ENCODE measurements around the gene CHRNB1.

The CHRNB1 gene, protein sequence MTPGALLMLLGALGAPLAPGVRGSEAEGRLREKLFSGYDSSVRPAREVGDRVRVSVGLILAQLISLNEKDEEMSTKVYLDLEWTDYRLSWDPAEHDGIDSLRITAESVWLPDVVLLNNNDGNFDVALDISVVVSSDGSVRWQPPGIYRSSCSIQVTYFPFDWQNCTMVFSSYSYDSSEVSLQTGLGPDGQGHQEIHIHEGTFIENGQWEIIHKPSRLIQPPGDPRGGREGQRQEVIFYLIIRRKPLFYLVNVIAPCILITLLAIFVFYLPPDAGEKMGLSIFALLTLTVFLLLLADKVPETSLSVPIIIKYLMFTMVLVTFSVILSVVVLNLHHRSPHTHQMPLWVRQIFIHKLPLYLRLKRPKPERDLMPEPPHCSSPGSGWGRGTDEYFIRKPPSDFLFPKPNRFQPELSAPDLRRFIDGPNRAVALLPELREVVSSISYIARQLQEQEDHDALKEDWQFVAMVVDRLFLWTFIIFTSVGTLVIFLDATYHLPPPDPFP

DNA sequence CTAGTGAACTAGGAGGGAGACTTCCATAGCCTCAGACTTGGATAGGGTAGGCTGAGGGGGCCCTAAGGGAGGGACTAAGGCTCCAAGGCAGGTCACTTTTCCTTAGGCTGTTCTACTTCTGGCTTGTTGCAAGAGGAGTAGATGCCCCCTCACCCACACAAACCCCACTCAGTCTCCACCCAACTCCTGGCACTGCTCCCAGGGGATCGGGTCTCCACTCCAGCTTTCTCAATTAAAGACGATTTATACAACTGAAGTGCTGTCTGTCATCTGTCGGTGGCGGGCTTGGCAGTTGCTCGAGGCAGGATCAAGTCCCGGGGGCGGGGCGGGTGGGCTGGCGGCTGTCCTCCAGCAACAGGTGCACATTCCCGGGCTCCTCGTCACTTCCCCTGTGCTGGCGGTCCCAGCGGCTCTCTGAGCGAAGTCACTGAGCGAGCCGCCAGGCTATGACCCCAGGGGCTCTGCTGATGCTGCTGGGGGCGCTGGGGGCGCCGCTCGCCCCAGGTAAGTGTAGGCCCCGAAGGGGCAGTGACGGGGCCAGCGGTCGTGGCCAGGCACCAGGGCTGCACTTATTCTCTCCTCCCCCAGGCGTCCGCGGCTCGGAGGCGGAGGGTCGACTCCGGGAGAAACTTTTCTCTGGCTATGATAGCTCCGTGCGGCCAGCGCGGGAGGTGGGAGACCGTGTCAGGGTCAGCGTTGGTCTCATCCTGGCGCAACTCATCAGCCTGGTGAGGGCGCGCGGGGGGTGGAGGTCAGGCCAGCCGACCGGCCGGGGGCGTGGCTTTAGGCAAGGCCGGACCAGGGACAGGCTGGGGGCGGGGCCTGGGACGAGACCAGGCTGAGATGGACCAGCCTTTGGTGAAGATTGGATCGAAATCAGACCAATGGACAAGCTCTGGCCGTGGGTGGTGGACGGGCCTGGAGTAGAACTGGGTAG, at the start of gene CHRNB1:
Gene CHRNB1, plus strand, starts transcription at position 380 of the 937 bp plus-strand sequence. Its CDS starts 67 bp downstream, at position 447.
- peak; percentile 31 for DNase-seq (ENCODE audit: low read depth)

DNA sequence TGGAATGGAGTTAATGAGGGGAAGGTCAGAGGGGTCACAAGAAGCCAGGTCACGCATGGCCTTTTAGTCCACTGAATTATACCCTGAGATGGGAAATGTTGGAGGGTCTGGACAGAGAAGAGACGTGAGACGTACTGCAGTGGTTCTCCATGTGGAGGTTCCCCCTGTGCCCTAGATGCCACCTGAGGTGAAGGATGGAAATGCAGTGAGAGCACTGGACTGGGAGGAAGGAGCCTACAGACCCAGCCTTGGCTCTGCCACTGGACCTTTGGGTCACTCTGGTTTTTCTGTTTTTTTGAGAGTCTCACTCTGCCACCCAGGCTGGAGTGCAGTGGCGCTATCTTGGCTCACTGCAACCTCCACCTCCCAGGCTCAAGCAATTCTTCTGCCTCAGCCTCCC, 48.7 kb upstream of the CHRNB1 start:
- no peak for DNase-seq (ENCODE audit: low read depth)

DNA sequence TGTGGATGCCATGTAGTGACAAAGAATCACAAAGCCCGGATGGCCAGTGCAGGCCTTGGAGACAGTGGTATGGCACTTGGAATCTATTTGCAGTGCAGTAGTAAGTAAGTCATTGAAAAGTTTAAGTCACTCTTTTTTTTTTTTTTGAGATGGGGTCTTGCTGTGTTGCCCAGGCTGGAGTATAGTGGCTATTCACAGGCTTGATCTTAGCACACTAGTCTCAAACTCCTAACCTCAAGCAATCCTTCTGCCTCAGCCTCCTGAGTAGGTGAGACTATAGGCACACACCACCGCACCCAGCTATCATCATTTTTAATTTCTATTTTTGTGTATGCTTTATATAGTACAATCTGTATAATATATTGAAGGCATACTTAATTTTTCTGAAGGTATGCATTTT, 46.2 kb upstream of the CHRNB1 start:
- no peak for DNase-seq (ENCODE audit: low read depth)

DNA sequence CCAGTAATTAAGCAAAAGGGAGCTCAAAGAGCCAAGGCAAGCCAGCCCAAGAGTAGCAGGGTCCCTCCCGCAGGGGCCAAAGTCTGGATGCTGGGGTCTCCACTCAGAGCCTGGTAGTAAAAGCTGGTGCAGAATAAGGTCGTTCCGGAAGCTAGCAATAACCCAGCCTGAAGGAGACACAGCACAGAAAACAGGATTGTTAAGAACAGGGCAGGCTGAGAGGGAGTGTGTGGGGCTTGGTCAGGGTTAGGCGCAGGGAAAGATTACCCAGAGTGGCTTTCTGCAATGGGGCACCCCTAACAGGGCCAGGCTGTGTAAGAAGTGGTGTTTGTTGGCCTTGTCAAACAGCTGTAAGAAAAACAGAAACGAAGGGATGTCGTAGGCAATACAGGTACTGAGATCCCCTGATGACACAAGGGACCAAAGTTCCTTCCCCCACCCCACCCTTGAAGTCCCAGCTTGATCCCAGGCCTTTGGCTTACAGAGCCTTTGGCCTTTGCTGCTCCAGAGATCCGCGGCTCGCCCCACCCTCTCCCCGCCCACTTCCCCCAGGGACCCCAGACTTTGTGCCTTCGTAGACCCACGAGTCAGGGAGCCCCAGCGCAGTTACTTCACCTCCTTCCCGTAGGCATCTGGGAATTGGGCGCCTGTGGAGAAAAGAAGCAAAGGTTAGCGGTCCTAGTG, 41.7 kb upstream of the CHRNB1 start:
- DNase-seq (ENCODE audit: low read depth) = no peak

DNA sequence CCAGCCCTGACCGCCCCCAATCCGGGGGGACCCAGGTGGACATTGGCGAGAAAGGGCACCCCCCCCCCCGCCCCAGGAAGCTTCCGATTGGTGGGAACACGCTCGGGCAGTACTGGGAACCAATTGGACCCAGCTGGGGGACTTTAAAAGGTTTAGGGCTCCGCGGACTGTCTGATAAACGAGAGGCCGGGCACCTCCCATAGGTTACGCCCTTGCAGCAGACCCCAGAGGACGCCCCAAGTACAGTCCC, 41.2 kb upstream of the CHRNB1 start:
- no peak for DNase-seq (ENCODE audit: low read depth)

DNA sequence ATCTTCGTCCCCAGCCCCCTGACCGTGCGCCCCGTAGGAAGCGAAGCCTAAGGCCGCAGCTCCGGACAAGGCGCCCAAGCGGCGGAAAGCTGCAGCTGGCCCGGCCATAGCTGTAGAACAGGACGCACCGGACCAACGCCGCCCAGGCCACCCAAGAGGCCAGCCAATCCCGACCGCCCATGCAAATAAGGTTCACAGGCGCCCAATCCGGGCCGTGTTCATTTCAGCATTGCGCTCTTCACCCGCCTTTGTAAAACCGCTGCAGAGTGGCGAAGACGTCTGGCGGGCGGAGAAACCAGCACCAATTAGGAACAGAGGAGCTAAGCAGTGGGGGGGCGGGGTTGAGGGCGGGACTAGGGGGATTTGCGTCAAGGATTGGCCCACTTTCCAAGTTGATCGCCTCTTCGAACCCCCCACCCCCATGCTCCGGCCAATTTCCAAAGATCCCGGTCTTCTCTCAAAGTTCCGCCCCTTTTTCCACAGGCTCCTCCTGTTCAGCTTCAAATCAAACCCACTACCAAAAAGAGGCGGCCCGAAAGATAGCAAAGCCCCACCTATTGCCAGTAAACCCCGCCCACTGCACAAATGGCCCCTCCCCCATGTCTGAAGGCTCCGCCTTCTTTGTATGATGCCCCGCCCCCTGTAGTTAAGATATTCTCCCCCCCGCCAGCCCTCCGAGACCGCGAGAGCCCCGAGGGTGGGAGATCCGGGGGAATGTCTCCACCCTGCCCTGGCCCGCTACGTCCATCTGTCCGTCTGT, 40.7 kb upstream of the CHRNB1 start, which contains the start of gene TMEM256:
Gene TMEM256, minus strand, starts transcription at position 121 of the 760 bp plus-strand sequence. Its CDS starts 13 bp downstream, at position 108.
- peak; percentile 99 for DNase-seq (ENCODE audit: low read depth)

DNA sequence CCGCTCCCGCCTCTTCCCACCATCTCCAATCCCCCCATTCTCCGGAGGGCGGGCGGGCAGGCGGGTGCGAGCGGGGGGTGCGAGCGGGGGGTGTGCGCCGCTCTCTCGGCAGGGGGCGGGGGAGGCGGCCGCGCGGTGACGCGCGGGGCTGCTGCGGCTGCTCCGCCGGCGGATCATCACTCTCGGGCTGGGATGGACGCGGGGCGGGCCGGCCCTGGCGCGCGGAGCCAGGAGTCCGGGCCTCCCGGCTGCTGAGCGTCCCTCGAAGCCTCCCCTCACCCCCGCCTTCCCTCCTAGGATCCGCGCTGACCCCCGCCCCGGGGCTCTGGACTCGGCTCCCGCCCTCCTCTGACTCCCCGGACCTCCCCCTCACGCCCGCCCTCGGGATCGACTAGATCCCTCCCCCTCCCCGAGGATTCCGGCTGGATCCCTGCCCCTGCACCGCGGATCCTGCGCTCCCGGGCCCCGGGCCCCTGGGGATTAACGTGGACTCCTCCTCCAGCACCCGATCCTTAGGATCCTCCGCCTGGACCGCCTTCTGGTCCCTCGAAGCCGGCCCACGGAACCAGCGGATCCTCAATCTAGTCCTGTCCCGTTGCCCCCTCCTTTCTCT, 40.0 kb upstream of the CHRNB1 start:
- DNase-seq (ENCODE audit: low read depth) = peak; percentile 25

DNA sequence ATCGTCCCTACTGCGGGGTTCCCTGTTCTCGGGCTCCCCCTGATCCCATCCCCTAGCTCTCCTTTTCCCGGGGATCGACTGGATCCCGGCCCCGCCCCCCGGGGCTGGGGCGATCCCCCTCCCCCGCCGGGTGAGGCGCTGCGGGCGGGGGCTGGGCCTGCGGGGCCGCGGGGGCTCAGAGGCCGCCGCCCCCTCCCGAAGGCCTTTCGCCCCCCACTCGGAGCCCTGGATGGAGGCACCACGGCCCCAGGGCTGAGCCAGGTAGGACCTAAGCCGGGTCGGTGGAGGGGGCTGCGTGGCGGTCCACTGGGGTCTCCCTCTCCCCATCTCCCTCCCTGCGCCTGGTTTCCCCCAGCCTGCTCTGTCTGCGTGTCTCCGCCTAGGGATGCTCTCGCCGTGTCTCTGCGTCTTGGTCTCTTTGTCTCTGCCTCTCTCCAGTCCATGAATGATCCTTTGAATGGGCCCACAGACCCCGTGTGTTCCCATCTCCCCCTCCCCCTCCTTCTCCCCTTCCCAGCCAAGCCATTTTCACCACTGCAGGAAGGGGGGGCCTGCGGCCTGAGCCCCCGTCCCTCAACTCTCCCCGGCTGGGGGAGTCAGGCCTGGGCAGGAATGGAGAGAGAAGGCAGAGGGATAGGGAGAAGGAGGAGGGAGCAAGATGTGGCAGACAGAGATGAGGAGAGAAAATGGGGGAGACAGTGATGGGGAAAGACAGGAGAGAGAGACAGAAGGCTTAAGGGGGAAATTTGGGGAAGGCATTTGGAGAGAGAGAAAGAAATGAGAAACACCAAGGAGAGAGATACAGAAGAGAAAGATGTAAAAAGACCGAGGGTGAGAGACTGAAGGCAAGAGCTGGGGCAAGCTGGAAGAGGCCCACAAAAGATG, 39.3 kb upstream of the CHRNB1 start:
- DNase-seq (ENCODE audit: low read depth) = no peak

DNA sequence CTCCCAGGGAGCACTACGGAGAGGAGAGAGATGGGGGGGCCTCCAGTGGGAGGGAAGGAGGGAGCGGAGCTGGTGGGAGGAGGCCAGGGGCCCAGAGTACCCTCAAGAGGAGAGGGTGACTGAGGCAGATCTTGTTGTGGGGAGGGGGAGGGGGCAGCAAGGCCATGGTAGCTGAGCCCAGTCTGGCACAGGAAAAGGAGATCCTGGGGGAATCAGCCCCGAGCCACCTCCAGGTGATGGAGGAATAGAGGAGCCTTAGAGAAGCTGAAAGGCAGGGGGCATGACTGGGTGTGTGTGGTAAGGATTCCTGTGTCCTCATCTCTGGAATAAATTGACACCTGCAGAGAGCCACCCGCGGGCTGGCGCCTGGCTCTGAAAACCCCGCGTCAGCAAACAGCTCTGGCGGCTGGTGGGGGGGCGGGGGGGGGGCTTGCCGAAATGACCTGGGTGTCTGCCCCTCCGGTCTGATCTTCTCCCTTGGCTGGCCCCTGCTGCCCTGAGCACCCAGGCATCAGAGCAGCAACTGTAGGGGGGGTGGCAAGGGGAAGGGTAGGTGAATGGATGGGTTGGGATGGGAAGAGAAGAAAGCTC, 38.5 kb upstream of the CHRNB1 start:
- no peak for DNase-seq (ENCODE audit: low read depth)

DNA sequence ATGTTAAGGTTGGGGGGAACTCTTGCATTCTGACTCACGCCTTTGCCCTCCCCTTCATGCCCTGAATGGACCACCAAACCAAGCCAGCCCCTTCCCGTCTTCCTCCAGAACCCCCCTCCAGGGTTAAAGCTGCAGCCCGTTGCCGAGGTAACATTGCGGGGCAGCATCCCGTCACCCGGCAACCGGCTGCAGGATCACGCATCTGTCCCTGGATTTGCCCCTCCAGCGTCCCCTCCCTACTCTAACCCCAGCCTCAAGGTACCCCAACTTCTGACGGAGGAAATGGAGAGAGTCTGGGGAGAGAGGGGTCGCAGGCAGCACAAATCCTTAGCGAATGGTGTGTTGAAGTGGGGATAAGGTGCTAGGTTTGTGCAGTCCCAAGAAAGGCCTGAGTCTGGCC, 37.8 kb upstream of the CHRNB1 start:
- DNase-seq (ENCODE audit: low read depth) = no peak

DNA sequence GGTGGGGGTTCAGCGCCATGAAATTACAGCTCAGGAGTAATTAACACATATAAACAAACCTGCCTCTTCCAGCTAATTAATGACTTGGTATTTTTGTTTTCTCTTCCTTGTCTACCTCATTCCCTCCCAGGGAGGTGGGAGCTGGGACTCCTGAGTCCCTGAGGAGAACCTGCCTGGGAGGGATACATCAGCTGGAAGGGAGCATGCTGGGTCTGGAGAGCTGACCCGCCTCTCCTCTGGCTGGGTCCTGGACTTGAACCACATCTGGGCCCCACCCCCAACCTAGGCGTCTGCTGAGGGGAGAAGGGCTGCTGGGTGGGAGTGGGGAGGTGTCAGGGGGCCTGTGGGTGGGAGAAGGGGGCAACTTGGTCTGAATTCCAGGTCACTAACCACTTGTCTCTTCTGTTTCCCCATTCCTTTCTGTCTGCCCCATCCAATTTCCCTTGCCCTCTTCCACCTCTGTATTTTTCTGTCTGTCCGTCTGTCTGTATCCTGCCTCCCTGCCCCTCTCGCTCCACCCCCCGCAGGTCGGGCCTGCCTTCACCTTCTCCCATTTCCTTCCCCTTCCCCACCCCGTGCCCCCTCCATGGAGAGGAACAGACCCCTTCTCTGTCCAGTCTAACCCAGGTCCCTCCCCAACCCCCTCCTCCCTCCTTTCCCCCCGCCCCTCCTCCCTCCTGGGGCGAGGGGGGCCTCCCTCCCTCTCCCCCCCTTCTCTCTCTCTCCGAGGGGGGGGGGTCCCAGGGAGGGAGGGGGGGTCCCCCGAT, 37.2 kb upstream of the CHRNB1 start, which contains the start of gene NLGN2:
Gene NLGN2, plus strand, starts transcription at position 361 of the 767 bp plus-strand sequence. CDS start 411 bp downstream, outside the sequence.
- no peak for DNase-seq (ENCODE audit: low read depth)

DNA sequence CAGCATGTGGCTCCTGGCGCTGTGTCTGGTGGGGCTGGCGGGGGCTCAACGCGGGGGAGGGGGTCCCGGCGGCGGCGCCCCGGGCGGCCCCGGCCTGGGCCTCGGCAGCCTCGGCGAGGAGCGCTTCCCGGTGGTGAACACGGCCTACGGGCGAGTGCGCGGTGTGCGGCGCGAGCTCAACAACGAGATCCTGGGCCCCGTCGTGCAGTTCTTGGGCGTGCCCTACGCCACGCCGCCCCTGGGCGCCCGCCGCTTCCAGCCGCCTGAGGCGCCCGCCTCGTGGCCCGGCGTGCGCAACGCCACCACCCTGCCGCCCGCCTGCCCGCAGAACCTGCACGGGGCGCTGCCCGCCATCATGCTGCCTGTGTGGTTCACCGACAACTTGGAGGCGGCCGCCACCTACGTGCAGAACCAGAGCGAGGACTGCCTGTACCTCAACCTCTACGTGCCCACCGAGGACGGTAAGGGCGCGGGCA, 36.6 kb upstream of the CHRNB1 start:
- no peak for DNase-seq (ENCODE audit: low read depth)

DNA sequence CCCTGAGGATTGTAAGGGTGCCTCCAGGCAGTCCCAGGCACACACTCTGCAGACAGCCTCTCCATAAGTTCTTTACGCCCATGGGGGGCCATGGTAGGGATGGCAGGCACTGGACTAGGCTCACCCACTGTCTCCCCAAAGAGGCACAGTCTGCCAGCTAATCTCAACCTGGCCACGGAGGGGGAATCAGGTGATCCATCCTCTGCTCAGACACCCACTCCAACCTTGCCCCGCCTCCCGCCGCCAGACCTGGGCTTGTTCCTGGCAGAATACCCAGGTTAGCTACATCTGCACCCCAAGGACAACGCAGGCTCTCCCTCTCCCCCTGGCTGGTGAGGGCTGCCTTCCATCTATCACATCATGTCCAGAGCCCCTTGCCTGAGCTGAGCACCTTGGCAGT, 36.0 kb upstream of the CHRNB1 start:
- no peak for DNase-seq (ENCODE audit: low read depth)

DNA sequence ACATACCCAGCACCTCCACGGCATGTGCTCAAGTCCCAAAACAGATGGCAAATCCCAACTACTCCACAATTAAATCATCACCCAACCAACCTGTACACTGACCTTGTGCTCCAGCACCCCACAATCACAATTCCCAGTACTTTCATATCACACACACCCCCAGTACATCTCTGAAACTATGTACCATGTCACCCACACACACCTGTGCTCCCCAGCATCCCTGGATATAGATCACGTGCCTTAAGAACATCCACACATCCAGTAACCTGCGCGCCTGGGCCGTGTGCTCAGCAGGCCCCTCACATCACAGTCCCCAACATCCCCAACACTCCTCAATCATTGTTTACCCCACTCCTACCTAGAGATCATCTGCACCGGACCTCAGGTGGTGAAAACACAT, 35.1 kb upstream of the CHRNB1 start:
- DNase-seq (ENCODE audit: low read depth) = no peak

DNA sequence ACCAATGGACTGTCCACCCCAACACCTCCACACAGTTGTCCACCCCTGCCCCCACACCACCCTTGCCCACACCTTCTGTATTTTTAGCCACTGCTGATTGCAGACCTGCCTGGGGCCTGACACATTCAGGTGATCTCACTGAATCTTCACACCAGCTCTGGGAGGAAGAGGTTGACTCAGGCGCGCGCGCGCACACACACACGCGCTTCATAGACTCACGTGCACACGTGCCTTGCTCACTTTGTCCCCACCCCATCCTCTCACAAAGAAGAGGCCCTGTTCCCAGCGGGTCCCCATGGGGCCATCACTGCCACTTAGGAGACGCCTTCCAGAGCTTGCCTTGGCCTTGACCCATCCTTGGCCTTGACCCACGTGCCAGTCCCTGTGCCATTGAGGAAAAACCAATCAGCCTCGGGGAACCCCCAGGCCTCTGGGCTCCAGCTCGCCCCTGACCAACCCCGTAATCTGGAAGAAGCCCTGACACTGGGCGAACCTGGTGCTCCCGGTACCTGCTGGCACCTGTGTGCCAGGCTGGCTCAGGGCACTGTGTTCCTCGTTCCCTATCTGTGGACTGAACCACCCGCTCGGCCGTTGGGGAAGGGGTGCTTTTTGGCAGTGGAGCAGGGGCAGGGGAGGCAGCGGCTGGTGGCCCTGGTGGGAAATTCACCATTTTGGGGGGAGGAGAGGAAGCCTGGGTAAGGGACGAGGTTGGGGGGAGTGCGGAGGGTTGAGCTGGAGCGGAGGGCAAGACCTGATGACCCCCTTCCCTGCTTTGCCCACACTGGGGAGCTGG, 34.0 kb upstream of the CHRNB1 start:
- DNase-seq (ENCODE audit: low read depth) = no peak

DNA sequence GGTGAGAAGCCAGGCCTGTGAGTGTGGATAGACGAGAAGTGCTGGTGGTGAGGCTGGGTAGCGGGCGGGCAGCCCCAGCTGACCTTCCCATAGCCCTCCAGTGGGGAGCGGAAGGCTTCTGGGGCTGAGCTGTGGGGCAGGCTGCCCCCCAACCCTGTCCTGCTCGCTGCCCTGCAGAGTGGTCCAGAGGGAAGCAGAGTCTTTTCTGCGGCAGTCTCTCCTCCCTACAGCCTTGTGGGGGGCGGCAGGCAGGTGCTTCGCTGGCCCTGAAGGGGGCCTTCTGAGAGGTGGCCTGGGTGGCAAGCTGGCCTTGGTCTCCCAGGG, 33.5 kb upstream of the CHRNB1 start:
- DNase-seq (ENCODE audit: low read depth) = no peak

DNA sequence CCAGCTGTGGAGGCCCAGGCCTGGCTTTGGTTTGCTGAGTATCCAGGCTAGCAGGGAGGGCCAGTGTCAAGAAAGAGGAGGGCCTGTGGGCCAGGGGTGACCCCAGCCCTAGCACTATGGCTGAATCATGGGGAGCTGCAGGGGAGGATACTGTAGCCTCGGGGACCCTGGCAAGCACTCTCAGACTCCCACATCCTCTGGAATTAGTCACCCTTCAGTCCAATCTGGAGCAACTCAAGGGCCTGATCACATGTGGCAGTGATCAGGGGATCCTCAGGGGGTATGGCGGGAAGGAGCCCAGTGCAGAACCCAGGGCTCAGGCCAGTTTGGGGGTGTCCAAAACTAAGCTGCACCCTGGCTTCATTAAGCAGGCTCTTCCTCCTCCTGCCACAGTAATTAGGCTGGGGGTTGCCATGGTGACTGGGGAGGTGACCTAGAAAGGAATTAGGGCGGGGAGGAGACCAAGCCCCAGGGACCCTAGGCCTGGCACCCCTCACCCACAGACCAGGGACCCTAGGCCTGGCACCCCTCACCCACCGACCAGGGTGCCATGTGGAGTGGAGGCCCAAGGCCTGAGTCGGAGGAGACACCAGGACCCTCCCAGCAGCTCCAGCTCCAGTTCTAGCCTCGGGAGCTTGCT, 31.4 kb upstream of the CHRNB1 start:
- DNase-seq (ENCODE audit: low read depth) = peak; percentile 66

DNA sequence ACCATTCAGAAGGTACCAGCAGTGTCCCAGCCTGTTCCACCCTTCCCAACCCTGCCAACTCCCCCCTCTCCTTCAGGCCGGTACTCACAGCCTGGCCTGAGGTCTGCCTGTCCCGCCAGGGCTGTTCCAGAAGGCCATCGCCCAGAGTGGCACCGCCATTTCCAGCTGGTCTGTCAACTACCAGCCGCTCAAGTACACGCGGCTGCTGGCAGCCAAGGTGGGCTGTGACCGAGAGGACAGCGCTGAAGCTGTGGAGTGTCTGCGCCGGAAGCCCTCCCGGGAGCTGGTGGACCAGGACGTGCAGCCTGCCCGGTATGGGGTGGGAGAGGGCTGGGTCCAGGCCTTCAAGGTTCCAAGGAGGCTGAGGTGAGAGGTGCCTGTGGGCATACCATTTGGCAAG, 30.0 kb upstream of the CHRNB1 start:
- DNase-seq (ENCODE audit: low read depth) = no peak

Data from fibroblast of gingiva (primary cell).